Activated T-cell treated with anti-CD3 and anti-CD28 coated beads, Interleukin-2, amount 50 U/mL, for 4 hours (primary cell): ENCODE data around the gene ZNF79. TPM values are rescaled to one million over a fixed set of nuclear protein-coding genes. Genes with fewer than 3 reads are reported as not detected.

Experiments
- ATAC-seq, 2 donors: fragments of 200-7000 bp; cut with Tn5 transposase; one replicate each; pipeline ENCODE4 v1.10.0; 2021
- DNase-seq: peaks from one replicate; pipeline ENCODE4 v3.0.0-alpha.2; 2020
- H3K27me3 Mint-ChIP-seq: one replicate; pipeline ENCODE4 v1.8.0; 2021; ENCODE audit warnings: low read depth, mixed read lengths
- H3K36me3 Mint-ChIP-seq: one replicate; pipeline ENCODE4 v1.8.0; 2022; ENCODE audit warnings: mixed read lengths; ENCODE audit not compliant: insufficient read depth
- H3K4me1 Mint-ChIP-seq: one replicate; pipeline ENCODE4 v1.8.0; 2021; ENCODE audit warnings: low read depth, mixed read lengths
- H3K4me3 Mint-ChIP-seq: one replicate; pipeline ENCODE4 v1.8.0; 2021; ENCODE audit warnings: mild to moderate bottlenecking, moderate library complexity, mixed read lengths
- H3K9me3 Mint-ChIP-seq: one replicate; pipeline ENCODE4 v1.8.0; 2021; ENCODE audit warnings: mixed read lengths
- total RNA-seq, 3 donors: library from RNA; stranded (reverse); gene quantifications; one replicate each; pipeline ENCODE4 v1.2.1, GENCODE V29; 2021

The ZNF79 gene
- total RNA-seq, 3 donors from 2014 or later, result 9.0 to 14.0 (median 13.6) TPM

DNA sequence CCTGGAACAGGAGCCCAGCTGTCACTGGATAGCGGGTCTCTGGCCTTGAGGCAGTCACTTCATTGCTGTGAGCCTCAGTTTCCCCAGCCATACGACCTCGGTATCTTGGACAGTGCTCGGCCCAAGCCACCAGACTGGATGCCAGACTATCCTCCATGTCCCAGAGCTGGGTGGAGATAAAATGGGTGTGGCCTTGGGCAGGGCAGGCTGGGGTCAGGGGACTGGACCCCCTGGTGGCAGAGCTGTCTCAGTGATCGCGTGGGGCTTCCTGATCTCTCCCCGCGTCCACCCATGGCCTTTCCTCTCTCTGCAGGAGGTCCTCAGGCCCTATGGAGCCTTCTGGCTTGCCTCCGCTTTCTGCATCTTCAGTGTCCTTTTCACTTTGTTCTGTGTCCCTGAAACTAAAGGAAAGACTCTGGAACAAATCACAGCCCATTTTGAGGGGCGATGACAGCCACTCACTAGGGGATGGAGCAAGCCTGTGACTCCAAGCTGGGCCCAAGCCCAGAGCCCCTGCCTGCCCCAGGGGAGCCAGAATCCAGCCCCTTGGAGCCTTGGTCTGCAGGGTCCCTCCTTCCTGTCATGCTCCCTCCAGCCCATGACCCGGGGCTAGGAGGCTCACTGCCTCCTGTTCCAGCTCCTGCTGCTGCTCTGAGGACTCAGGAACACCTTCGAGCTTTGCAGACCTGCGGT lies 17.2 kb upstream of the ZNF79 start:
- H3K9me3 Mint-ChIP-seq, result no peaks in the 10 kb centered on the region

DNA sequence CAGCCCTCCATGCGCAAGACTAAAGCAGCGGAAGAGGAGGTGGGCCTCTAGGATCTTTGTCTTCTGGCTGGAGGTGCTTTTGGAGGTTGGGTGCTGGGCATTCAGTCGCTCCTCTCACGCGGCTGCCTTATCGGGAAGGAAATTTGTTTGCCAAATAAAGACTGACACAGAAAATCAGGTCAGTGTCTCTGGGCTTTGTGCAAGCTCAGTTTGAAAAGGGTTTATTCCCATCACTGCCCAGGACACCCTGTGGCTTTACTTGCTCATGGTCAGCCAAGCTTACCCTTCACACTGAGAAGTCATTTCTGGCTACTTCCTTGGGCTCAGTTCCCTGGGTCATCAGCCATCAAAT lies 16.7 kb upstream of the ZNF79 start:
- Mint-ChIP-seq H3K27me3 (peaks cover 41% of the 10 kb centered on the region), H3K9me3 (no peaks in the 10 kb centered on the region), H3K4me1 (no peaks in the 10 kb centered on the region), H3K4me3 (no peak overlapping the region), H3K36me3 (no peaks in the 10 kb centered on the region)
- ATAC-seq (no peak), DNase-seq (no peak)

More for the DNA sequence above, 17.2 kb upstream of the ZNF79 start:
- H3K36me3 Mint-ChIP-seq, result no peaks in the 10 kb centered on the region
- ATAC-seq, result no peak
- DNase-seq, result no peak
- no peak overlapping the region for H3K4me3 Mint-ChIP-seq
- peaks cover 40% of the 10 kb centered on the region for H3K27me3 Mint-ChIP-seq
- no peaks in the 10 kb centered on the region for H3K4me1 Mint-ChIP-seq

DNA sequence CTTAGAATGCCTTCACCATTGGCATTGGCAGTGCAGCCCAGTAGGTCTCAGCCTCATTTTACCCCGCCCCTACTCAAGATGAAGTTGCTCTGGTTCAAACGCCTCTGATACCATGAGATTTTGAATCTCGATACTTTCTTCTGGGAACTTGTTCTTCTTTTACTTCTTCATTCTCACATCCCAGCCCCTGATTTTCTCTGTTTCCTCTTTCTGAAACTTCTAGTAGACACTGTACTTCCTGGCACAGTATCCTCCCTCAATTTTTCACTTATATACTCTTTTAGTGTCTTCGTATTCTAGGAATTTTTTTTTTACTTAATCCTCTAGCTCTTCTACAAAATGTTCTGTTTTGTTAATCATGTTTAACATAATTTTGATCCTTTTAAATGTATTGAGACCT lies 13.1 kb upstream of the ZNF79 start:
- Mint-ChIP-seq H3K9me3 (no peaks in the 10 kb centered on the region), H3K27me3 (peaks cover 42% of the 10 kb centered on the region), H3K36me3 (no peaks in the 10 kb centered on the region), H3K4me3 (no peak overlapping the region), H3K4me1 (no peaks in the 10 kb centered on the region)
- ATAC-seq (no peak), DNase-seq (no peak)

DNA sequence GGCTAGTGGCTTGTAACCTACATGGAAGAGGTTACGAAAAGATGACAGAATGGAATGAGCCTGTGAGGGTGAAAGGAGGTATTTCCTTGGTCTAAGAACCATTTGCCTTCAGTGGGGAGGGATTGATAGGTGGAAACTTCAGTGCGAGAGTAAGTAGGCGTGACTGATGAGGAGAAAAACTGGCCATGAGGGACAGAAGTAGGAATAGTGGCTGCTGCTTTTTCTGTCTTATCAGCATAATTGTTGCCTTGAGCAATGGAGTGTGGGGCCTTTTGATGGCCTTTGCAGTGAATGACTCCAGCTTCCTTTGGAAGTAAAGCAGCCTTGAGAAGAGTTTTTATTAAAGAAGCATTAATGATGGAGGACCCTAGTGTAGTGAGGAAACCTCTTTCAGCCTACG lies 9.0 kb upstream of the ZNF79 start:
- no peaks in the 10 kb centered on the region for H3K9me3 Mint-ChIP-seq
- no peaks in the 10 kb centered on the region for H3K36me3 Mint-ChIP-seq
- H3K4me3 Mint-ChIP-seq, result no peak overlapping the region
- H3K27me3 Mint-ChIP-seq, result peaks cover 31% of the 10 kb centered on the region
- DNase-seq (no peak), ATAC-seq (no peak)
- H3K4me1 Mint-ChIP-seq, result no peaks in the 10 kb centered on the region

DNA sequence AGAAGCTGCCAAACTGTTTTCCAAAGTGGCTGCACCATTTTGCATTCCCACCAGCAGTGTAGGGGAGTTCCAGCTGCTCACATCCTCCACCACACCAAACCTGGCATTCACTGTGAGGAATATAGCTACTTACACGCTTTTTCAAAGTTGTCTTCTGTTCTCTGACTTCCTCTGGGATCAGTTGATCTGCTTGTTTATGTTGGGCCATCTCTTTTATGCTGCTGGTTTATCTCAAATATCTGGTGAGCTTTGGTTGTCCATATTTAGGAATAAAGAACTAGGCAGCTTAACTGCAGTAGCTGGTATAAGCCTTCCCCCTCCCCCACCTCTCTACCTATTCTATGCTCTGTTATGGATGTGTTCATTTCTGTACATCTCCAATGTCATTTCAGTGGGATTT lies 8.5 kb upstream of the ZNF79 start:
- Mint-ChIP-seq H3K36me3 (no peaks in the 10 kb centered on the region), H3K4me1 (no peaks in the 10 kb centered on the region), H3K27me3 (peaks cover 31% of the 10 kb centered on the region), H3K4me3 (no peak overlapping the region), H3K9me3 (no peaks in the 10 kb centered on the region)
- DNase-seq (no peak), ATAC-seq (no peak)

DNA sequence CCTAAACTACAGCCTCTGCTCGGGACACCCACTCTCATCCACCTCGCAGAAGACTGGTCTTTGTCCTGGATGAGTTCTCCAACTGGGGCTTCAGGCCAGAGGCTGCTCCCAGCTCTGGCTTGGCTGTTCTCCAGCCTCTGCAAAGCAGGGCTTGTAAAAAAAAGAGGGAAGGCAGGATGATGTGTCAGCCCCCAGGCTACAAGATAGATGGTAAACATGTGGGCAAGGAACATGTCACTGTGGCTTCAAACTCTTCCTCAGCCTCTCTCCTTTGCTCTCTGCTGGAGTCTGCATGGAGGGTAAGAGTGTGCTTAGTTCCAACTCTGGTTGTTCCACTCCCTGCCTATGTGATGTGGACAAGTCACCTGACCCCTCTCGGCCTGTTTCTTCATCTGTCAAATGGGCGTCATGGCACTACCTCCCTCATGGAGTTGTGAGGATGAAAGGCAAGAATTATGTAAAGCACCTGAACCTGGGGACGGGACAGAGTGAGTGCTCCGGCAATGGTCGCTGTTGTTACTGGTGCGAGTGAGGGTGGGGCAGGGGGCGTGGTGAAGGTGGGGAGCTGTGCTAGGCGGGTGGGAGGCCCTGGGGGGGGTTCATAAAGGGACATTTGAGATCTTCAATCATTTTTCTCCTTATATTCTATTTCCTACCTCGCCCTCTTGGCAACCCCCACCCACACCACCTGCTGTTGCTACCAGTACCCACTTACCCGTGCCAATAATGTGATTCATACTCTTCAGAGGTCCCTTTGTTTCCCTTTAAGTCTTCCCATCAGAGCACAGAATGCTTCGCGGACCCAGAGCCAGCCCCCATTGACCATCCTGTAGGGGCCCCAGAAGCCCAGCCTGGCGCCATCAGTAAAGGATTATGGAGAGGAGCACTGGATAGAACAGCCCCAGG lies 6.8 kb upstream of the ZNF79 start:
- Mint-ChIP-seq H3K36me3 (no peaks in the 10 kb centered on the region), H3K4me3 (no peak overlapping the region), H3K4me1 (no peaks in the 10 kb centered on the region), H3K27me3 (peaks cover 20% of the 10 kb centered on the region), H3K9me3 (no peaks in the 10 kb centered on the region)
- DNase-seq, result no peak
- ATAC-seq, result no peak

DNA sequence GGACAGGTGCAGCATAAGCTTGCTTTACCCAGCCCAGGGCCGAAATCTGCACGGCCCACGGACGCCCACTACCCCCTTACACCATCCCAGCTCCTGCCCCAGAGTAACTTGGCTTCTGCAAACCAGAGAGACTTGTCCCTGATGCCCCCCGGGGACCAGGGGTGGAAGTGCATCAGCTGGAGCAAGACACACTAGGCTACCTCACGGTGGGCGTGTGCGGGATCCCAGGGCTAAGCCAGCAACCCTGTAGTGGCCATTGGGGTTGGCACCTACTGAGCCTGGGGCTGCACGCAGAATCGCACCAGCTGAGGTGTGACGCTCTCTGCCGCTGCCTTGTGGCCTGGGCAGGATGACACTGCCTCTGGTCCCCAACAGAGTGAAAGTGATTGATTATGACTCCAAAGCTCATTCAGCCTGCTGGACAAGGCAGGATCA lies 6.1 kb upstream of the ZNF79 start:
- Mint-ChIP-seq H3K9me3 (no peaks in the 10 kb centered on the region), H3K27me3 (peaks cover 19% of the 10 kb centered on the region), H3K4me1 (peaks cover 5% of the 10 kb centered on the region), H3K4me3 (no peak overlapping the region), H3K36me3 (no peaks in the 10 kb centered on the region)
- peak; percentile 34 for DNase-seq
- peak; percentile 73 for ATAC-seq

DNA sequence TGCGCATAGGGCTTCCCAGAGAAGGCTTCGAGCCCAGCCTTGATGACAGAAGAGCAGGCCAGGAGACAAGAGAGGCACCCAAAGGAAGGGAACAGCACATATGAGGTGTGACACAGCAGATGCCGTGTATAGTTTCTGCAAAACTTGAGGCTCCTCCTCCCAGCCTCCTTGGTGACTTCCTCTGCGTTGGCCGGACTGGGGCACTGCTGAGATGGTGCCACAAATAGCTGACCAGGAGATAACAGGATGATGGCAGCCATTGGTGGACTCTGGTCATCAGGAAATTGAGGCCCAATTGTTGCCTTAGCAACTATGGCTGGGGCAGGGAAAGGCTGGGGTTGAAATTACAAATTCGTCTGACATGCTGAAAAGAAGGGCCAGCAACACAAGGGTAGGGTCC lies 4.8 kb upstream of the ZNF79 start:
- Mint-ChIP-seq H3K27me3 (peaks cover 12% of the 10 kb centered on the region), H3K36me3 (peaks cover 1% of the 10 kb centered on the region), H3K4me3 (no peak overlapping the region), H3K4me1 (peaks cover 12% of the 10 kb centered on the region), H3K9me3 (no peaks in the 10 kb centered on the region)
- DNase-seq (no peak), ATAC-seq (no peak)

DNA sequence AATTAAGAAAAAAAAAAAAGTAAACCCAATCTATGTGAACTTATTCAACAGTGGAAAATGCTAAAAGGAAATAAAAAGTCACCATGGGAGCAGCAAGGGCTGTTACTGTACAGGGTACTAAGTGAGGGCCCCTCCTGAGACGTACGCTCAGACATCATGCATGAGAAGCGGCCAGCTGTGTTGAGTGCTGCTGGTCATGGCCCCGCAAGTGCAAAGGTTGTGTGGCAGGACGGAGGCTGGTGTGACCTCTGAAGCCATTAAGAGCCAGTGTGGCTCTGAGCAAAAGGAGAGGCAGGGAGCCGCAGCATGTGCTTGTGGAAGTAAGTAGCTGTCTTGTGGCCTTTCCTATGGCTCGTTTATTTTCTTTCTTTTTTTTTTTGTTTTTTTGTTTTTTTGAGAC lies 3.1 kb upstream of the ZNF79 start:
- Mint-ChIP-seq H3K36me3 (peaks cover 2% of the 10 kb centered on the region), H3K4me1 (peaks cover 28% of the 10 kb centered on the region), H3K27me3 (peaks cover 2% of the 10 kb centered on the region), H3K9me3 (no peaks in the 10 kb centered on the region), H3K4me3 (no peak overlapping the region)
- no peak for DNase-seq
- no peak for ATAC-seq

DNA sequence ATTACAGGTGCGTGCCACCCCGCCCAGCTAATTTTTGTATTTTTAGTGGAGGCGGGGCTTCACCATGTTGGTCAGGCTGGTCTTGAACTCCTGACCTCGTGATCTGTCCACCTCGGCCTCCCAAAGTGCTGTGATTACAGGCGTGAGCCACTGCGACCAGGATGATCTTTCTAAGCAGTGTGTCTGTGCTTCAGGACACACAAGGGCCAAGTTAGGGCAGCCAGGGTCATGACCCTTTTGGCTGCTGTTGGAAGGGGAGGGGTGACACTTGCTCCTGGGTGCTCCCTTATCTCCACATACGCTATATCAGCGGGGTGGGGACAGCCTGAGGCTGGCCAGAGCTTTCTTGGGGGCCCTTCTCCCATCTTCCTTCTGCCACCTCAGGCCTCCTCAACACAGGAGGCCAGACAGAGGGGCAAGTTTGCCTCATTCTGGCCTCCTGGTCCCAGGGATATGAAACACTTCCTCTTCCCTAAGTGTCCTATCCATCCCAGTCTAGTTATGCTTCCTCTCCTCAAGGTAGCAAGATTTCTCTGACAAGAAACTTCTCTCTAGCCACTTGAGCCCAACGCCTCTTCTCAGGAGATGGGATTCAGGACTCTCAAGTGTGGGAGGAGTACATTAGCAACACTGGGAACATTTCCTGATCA lies 1.9 kb upstream of the ZNF79 start:
- no peak overlapping the region for H3K4me3 Mint-ChIP-seq

DNA sequence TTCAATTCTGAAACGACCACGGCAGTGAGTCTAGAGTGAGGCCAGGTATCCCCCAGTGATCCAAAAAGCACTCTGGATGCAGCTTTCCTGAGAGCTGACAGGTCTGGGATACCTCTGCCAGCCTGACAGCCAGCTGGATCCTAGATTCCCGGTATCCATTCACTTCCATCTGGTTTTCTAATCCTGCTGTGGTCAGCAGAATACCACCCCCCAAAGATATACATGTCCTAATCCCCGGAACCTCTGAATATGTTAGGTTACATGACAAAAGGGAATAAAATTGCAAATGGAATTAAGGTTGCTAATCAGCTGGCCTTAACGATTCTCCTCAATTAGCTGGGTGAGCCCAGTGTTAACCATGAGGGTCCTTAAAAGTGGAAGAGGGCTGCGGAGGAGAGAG lies 1.4 kb upstream of the ZNF79 start:
- H3K4me3 Mint-ChIP-seq, result peak overlapping the region; percentile 99
- H3K36me3 Mint-ChIP-seq, result peaks cover 6% of the 10 kb centered on the region

More for the DNA sequence above, 1.9 kb upstream of the ZNF79 start:
- Mint-ChIP-seq H3K9me3 (no peaks in the 10 kb centered on the region), H3K27me3 (no peaks in the 10 kb centered on the region), H3K36me3 (peaks cover 6% of the 10 kb centered on the region), H3K4me1 (peaks cover 38% of the 10 kb centered on the region)
- DNase-seq, result no peak
- ATAC-seq, result no peak

DNA sequence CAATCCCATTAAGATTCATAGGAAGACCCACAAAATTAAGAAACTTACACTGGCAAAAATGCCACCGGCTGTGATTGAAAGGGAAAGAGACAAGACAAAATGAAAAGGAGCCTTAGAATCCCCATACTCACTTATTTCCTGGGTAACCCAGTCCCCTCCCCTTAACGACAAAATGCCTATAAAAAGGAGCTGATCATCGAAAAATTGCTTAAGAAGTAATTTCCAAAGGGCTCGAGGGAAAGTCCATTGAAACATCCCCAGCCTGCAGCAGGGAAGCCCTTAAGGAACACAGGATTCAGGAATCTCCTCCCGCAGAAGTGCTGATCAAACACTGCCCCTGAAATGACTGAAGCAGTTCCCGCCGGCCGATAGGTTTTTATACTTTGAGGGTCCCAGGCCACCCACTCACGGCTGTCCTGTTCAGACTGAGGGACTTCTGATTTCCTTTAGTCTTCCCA lies 677 bp upstream of the ZNF79 start:
- H3K36me3 Mint-ChIP-seq, result peaks cover 6% of the 10 kb centered on the region
- ATAC-seq (no peak), DNase-seq (no peak)
- peak overlapping the region; percentile 99 for H3K4me3 Mint-ChIP-seq
- no peaks in the 10 kb centered on the region for H3K27me3 Mint-ChIP-seq
- H3K9me3 Mint-ChIP-seq, result no peaks in the 10 kb centered on the region
- peaks cover 49% of the 10 kb centered on the region for H3K4me1 Mint-ChIP-seq

More for the DNA sequence above, 1.4 kb upstream of the ZNF79 start:
- ATAC-seq (no peak), DNase-seq (no peak)
- Mint-ChIP-seq H3K27me3 (no peaks in the 10 kb centered on the region), H3K4me1 (peaks cover 42% of the 10 kb centered on the region), H3K9me3 (no peaks in the 10 kb centered on the region)

DNA sequence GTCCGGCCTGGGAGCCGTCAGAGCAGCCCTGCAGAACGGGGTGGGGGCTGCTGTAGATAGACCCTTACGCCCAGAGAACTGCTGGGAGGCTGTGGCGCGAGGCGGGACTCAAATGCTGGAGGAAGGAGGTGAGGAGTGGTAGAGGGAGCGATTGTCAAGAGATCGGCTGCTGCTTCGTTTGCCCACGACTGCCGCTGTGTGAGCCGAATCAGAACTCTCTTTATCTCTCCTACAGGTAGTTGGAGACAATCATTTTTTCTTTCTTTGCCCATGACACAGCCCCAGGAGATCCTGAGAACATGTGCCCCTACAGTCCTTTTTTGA lies 456 bp downstream of the ZNF79 start:
- Mint-ChIP-seq H3K4me3 (peak overlapping the region; percentile 99), H3K9me3 (no peaks in the 10 kb centered on the region), H3K4me1 (peaks cover 53% of the 10 kb centered on the region), H3K27me3 (no peaks in the 10 kb centered on the region), H3K36me3 (peaks cover 6% of the 10 kb centered on the region)
- ATAC-seq (peak; percentile 19 to 24), DNase-seq (peak; percentile 23)

DNA sequence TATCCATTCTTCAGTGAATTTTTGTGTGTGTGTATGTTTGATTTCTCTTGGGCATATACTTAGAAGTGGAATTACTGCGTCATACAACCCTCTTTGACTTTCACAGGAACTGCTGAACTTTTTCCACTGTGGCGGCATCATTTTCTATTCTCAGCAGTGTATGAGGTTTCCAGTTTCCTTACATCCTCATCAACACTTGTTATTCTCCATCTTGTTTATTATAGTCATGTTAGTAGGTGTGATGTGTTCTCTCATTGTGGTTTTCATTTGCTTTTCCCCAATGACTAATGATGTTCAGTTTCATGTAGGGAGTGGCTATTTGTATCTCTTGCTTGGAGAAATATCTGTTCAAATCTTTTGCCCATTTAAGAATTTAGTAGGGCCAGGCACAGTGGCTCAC lies 2.6 kb downstream of the ZNF79 start:
- ATAC-seq (peak; percentile 75 to 76), DNase-seq (no peak)
- H3K27me3 Mint-ChIP-seq, result no peaks in the 10 kb centered on the region
- no peaks in the 10 kb centered on the region for H3K9me3 Mint-ChIP-seq
- H3K4me3 Mint-ChIP-seq, result peak overlapping the region; percentile 99
- peaks cover 20% of the 10 kb centered on the region for H3K36me3 Mint-ChIP-seq
- H3K4me1 Mint-ChIP-seq, result peaks cover 59% of the 10 kb centered on the region
